Measurements from ENCODE around the gene CNTNAP2.

CNTNAP2 gene

GRCh38 chr7:146993764-146994163 lies 877.2 kb downstream of the CNTNAP2 start:
- H3K4me3 ChIP-seq (ENCODE audit: low read depth, low read length) = no peak overlapping the region
- DNase-seq (ENCODE audit: low read depth) = no peak
- no peak for TF ChIP-seq CTCF (conservative IDR thresholded peaks at IDR 0.05; ENCODE audit: low read depth, low read length)

GRCh38 chr7:147008530-147008929 lies 891.9 kb downstream of the CNTNAP2 start:
- no peak overlapping the region for H3K4me3 ChIP-seq (ENCODE audit: low read depth, low read length)
- DNase-seq (ENCODE audit: low read depth) = no peak
- no peak for TF ChIP-seq CTCF (conservative IDR thresholded peaks at IDR 0.05; ENCODE audit: low read depth, low read length)

- DNase-seq (ENCODE audit: low read depth) = peak; percentile 26
- no peak overlapping the region for H3K4me3 ChIP-seq (ENCODE audit: low read depth, low read length)
- TF ChIP-seq CTCF (conservative IDR thresholded peaks at IDR 0.05; ENCODE audit: low read depth, low read length) = no peak
These were observed 896.1 kb downstream of the CNTNAP2 start for GRCh38 chr7:147012666-147013065.

GRCh38 chr7:147013825-147014224 lies 897.2 kb downstream of the CNTNAP2 start:
- TF ChIP-seq CTCF (conservative IDR thresholded peaks at IDR 0.05; ENCODE audit: low read depth, low read length) = no peak
- H3K4me3 ChIP-seq (ENCODE audit: low read depth, low read length) = no peak overlapping the region
- DNase-seq (ENCODE audit: low read depth) = peak; percentile 75

GRCh38 chr7:147014286-147014955 lies 897.8 kb downstream of the CNTNAP2 start:
- no peak for TF ChIP-seq CTCF (conservative IDR thresholded peaks at IDR 0.05; ENCODE audit: low read depth, low read length)

GRCh38 chr7:147015999-147016398 lies 899.4 kb downstream of the CNTNAP2 start:
- TF ChIP-seq CTCF (conservative IDR thresholded peaks at IDR 0.05; ENCODE audit: low read depth, low read length) = no peak
- no peak for DNase-seq (ENCODE audit: low read depth)
- H3K4me3 ChIP-seq (ENCODE audit: low read depth, low read length) = no peak overlapping the region

More at GRCh38 chr7:147014286-147014955, 897.8 kb downstream of the CNTNAP2 start:
- DNase-seq (ENCODE audit: low read depth) = peak; percentile 13
- H3K4me3 ChIP-seq (ENCODE audit: low read depth, low read length) = no peak overlapping the region

GRCh38 chr7:147022056-147022455 lies 905.5 kb downstream of the CNTNAP2 start:
- DNase-seq (ENCODE audit: low read depth) = peak; percentile 36
- no peak for TF ChIP-seq CTCF (conservative IDR thresholded peaks at IDR 0.05; ENCODE audit: low read depth, low read length)
- H3K4me3 ChIP-seq (ENCODE audit: low read depth, low read length) = no peak overlapping the region

All from choroid plexus epithelial cell (primary cell).